HEK293 (cell line): ENCODE data around the gene ZNF266.

Experiments
- ATF2 ChIP-seq: fragments of 450-650 bp; formaldehyde crosslinking; IDR thresholded peaks from 2 replicates; pipeline ENCODE4 v1.5.1; 2016; ENCODE audit warnings: missing biosample characterization, missing genetic modification characterization, low read depth
- CTCF ChIP-seq: fragments of 450-650 bp; formaldehyde crosslinking; IDR thresholded peaks from 2 replicates; pipeline ENCODE4 v1.5.1; 2016; ENCODE audit warnings: missing biosample characterization, missing genetic modification characterization
- PATZ1 ChIP-seq: fragments of 450-650 bp; formaldehyde crosslinking; IDR thresholded peaks from 2 replicates; pipeline ENCODE4 v1.5.1; 2016; ENCODE audit warnings: missing biosample characterization, missing genetic modification characterization
- PRDM1 ChIP-seq: fragments of 450-650 bp; formaldehyde crosslinking; IDR thresholded peaks from 2 replicates; pipeline ENCODE4; 2016; ENCODE audit warnings: missing biosample characterization, missing genetic modification characterization
- SETDB1 ChIP-seq: IDR thresholded peaks from one replicate; pipeline ENCODE4 v1.6.1; 2017; ENCODE audit warnings: mild to moderate bottlenecking, low read length, moderate library complexity, mixed read lengths; ENCODE audit not compliant: insufficient read length
- SP7 ChIP-seq: fragments of 450-650 bp; formaldehyde crosslinking; IDR thresholded peaks from 2 replicates; pipeline ENCODE4 v1.5.1; 2016; ENCODE audit warnings: missing biosample characterization, missing genetic modification characterization
- ZBTB21 ChIP-seq: fragments of 450-650 bp; formaldehyde crosslinking; IDR thresholded peaks from 2 replicates; pipeline ENCODE4 v1.5.1; 2017; ENCODE audit warnings: missing biosample characterization, missing genetic modification characterization
- ZBTB8A ChIP-seq: fragments of 450-650 bp; formaldehyde crosslinking; IDR thresholded peaks from 2 replicates; pipeline ENCODE4 v1.5.1; 2016; ENCODE audit warnings: missing biosample characterization, missing genetic modification characterization
- ZNF19 ChIP-seq: fragments of 450-650 bp; formaldehyde crosslinking; IDR thresholded peaks from 2 replicates; pipeline ENCODE4; 2016; ENCODE audit warnings: missing biosample characterization, missing genetic modification characterization, low read depth
- ZNF2 ChIP-seq: fragments of 450-650 bp; formaldehyde crosslinking; IDR thresholded peaks from 2 replicates; pipeline ENCODE4 v1.5.1; 2016; ENCODE audit warnings: missing biosample characterization, missing genetic modification characterization
- ZNF24 ChIP-seq: fragments of 450-650 bp; formaldehyde crosslinking; IDR thresholded peaks from 2 replicates; pipeline ENCODE4 v1.5.1; 2016; ENCODE audit warnings: missing biosample characterization, missing genetic modification characterization
- ZNF394 ChIP-seq: fragments of 450-650 bp; formaldehyde crosslinking; IDR thresholded peaks from 2 replicates; pipeline ENCODE4 v1.5.1; 2016; ENCODE audit warnings: missing biosample characterization, missing genetic modification characterization, mild to moderate bottlenecking, moderate library complexity, borderline replicate concordance
- ZNF610 ChIP-seq: fragments of 450-650 bp; formaldehyde crosslinking; IDR thresholded peaks from 2 replicates; pipeline ENCODE4 v1.5.1; 2016; ENCODE audit warnings: missing biosample characterization, missing genetic modification characterization, borderline replicate concordance
- ZNF623 ChIP-seq: fragments of 450-650 bp; formaldehyde crosslinking; IDR thresholded peaks from 2 replicates; pipeline ENCODE4 v1.5.1; 2016; ENCODE audit warnings: missing biosample characterization, missing genetic modification characterization
- ZNF660 ChIP-seq: fragments of 450-650 bp; IDR thresholded peaks from 2 replicates; pipeline ENCODE4 v1.5.1; 2018; ENCODE audit warnings: missing biosample characterization, mild to moderate bottlenecking, missing genetic modification characterization
- ZNF664 ChIP-seq: fragments of 450-650 bp; formaldehyde crosslinking; IDR thresholded peaks from 2 replicates; pipeline ENCODE4 v1.5.1; 2016; ENCODE audit warnings: missing biosample characterization, missing genetic modification characterization
- ZSCAN4 ChIP-seq: fragments of 450-650 bp; formaldehyde crosslinking; IDR thresholded peaks from 2 replicates; pipeline ENCODE4 v1.5.1; 2017; ENCODE audit warnings: missing biosample characterization, missing genetic modification characterization
- TF ChIP-seq, protein P1 (sequence below): fragments of 450-650 bp; formaldehyde crosslinking; conservative IDR thresholded peaks from 2 replicates; pipeline ENCODE4 v1.5.1; 2016; ENCODE audit warnings: low read depth, missing biosample characterization, missing genetic modification characterization
- TF ChIP-seq, protein P2 (sequence below): fragments of 450-650 bp; formaldehyde crosslinking; IDR thresholded peaks from 2 replicates; pipeline ENCODE4 v1.5.1; 2017; ENCODE audit warnings: missing biosample characterization, missing genetic modification characterization
- TF ChIP-seq, protein P3 (sequence below): fragments of 450-650 bp; formaldehyde crosslinking; optimal IDR thresholded peaks from 2 replicates; pipeline ENCODE3; 2016; ENCODE audit warnings: missing biosample characterization, mild to moderate bottlenecking, missing genetic modification characterization

The ZNF266 gene

GRCh38 chr19:9435279-9436268 lies at the start of gene ZNF266 (continued):
- TF ChIP-seq ZNF660 (tag by site-specific recombination) (no peak; the same call in 1 of the 2 replicates), ATF2 (tag by site-specific recombination) (peak; percentile 96), ZNF394 (tag by site-specific recombination) (no peak), ZSCAN4 (tag by site-specific recombination) (no peak), ZNF24 (tag by site-specific recombination) (0 out of 2 replicates have a peak, but pooled peaks have one; percentile 43), SETDB1 (peak; percentile 24), ZBTB8A (tag by site-specific recombination) (0 out of 2 replicates have a peak, but pooled peaks have one; percentile 10), PATZ1 (peak; percentile 45; the same call in 1 of the 2 replicates), ZBTB21 (tag by site-specific recombination) (peak; percentile 90), ZNF2 (tag by site-specific recombination) (peak; percentile 69; the same call in 1 of the 2 replicates), ZNF19 (no peak), ZNF664 (tag by site-specific recombination) (no peak), ZNF623 (tag by site-specific recombination) (no peak), ZNF610 (no peak), PRDM1 (peak; percentile 56), CTCF (tag by site-specific recombination) (peak; percentile 53), SP7 (tag by site-specific recombination) (0 out of 2 replicates have a peak, but pooled peaks have one; percentile 36)
- TF ChIP-seq, protein P1, sequence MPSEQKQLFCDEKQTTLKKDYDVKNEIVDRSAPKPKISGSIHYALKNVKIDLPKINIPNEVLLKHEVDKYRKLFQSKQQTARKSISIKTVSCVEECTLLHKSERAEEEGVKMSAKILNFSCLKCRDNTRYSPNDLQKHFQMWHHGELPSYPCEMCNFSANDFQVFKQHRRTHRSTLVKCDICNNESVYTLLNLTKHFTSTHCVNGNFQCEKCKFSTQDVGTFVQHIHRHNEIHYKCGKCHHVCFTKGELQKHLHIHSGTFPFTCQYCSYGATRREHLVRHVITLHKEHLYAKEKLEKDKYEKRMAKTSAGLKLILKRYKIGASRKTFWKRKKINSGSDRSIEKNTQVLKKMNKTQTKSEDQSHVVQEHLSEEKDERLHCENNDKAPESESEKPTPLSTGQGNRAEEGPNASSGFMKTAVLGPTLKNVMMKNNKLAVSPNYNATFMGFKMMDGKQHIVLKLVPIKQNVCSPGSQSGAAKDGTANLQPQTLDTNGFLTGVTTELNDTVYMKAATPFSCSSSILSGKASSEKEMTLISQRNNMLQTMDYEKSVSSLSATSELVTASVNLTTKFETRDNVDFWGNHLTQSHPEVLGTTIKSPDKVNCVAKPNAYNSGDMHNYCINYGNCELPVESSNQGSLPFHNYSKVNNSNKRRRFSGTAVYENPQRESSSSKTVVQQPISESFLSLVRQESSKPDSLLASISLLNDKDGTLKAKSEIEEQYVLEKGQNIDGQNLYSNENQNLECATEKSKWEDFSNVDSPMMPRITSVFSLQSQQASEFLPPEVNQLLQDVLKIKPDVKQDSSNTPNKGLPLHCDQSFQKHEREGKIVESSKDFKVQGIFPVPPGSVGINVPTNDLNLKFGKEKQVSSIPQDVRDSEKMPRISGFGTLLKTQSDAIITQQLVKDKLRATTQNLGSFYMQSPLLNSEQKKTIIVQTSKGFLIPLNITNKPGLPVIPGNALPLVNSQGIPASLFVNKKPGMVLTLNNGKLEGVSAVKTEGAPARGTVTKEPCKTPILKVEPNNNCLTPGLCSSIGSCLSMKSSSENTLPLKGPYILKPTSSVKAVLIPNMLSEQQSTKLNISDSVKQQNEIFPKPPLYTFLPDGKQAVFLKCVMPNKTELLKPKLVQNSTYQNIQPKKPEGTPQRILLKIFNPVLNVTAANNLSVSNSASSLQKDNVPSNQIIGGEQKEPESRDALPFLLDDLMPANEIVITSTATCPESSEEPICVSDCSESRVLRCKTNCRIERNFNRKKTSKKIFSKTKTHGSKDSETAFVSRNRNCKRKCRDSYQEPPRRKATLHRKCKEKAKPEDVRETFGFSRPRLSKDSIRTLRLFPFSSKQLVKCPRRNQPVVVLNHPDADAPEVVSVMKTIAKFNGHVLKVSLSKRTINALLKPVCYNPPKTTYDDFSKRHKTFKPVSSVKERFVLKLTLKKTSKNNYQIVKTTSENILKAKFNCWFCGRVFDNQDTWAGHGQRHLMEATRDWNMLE (tag by site-specific recombination): peak; percentile 96
- TF ChIP-seq, protein P2, sequence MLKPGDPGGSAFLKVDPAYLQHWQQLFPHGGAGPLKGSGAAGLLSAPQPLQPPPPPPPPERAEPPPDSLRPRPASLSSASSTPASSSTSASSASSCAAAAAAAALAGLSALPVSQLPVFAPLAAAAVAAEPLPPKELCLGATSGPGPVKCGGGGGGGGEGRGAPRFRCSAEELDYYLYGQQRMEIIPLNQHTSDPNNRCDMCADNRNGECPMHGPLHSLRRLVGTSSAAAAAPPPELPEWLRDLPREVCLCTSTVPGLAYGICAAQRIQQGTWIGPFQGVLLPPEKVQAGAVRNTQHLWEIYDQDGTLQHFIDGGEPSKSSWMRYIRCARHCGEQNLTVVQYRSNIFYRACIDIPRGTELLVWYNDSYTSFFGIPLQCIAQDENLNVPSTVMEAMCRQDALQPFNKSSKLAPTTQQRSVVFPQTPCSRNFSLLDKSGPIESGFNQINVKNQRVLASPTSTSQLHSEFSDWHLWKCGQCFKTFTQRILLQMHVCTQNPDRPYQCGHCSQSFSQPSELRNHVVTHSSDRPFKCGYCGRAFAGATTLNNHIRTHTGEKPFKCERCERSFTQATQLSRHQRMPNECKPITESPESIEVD (tag by site-specific recombination): no peak
- TF ChIP-seq, protein P3, sequence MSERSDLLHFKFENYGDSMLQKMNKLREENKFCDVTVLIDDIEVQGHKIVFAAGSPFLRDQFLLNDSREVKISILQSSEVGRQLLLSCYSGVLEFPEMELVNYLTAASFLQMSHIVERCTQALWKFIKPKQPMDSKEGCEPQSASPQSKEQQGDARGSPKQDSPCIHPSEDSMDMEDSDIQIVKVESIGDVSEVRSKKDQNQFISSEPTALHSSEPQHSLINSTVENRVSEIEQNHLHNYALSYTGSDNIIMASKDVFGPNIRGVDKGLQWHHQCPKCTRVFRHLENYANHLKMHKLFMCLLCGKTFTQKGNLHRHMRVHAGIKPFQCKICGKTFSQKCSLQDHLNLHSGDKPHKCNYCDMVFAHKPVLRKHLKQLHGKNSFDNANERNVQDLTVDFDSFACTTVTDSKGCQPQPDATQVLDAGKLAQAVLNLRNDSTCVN (tag by site-specific recombination): peak; percentile 59
